OCI-LY3 (cell line): Measurements from ENCODE around the gene SF3B4.

Source experiments
- CTCF ChIP-seq: fragments of 200-600, 300-600 bp; sonication (generic); IDR thresholded peaks from 2 replicates; pipeline ENCODE4 v1.5.1; 2014; ENCODE audit warnings: antibody characterized with exemption, low read length, low read depth
- EZH2phosphoT487 ChIP-seq: fragments of 200-600 bp; shearing (Covaris generic); IDR thresholded peaks from 2 replicates; pipeline ENCODE4 v1.6.1; 2018; ENCODE audit warnings: antibody characterized with exemption, mixed run types, low read depth

- TF ChIP-seq CTCF (no peak), EZH2phosphoT487 (no peak)
These were observed 8.8 kb upstream of the SF3B4 start, which contains the start of gene MTMR11 for GRCh38 chr1:149936170-149936991.
